A549 (cell line): ENCODE data around the gene KCNQ2.

Experiments
- CTCF ChIP-seq: fragments of >200 bp; sonication (Bioruptor Twin); formaldehyde crosslinking; IDR thresholded peaks from 3 replicates; pipeline ENCODE4 v1.5.1; 2016
- HDAC2 ChIP-seq: fragments of 200-600 bp; sonication (generic); IDR thresholded peaks from 2 replicates; pipeline ENCODE4 v1.6.1; 2016
- MAX ChIP-seq: IDR thresholded peaks from 2 replicates; pipeline ENCODE4 v1.6.1; 2012
- MAZ ChIP-seq: fragments of 150-350 bp; IDR thresholded peaks from 2 replicates; pipeline ENCODE4 v1.6.1; 2014; ENCODE audit warnings: antibody characterized with exemption, low read depth, low read length, borderline replicate concordance
- NR3C1 ChIP-seq: fragments of >200 bp; sonication (Bioruptor Twin); formaldehyde crosslinking; IDR thresholded peaks from 3 replicates; pipeline ENCODE4 v1.6.1; 2017

- TF ChIP-seq CTCF (no peak), NR3C1 (no peak), MAZ (no peak), MAX (no peak), HDAC2 (no peak)
Measured at GRCh38 chr20:63357921-63358905, 114.2 kb downstream of the KCNQ2 start.
